Measurements from ENCODE around the gene HEMK1. TPM values are rescaled to one million over a fixed set of nuclear protein-coding genes. Genes with fewer than 3 reads are reported as not detected.

Gene HEMK1
- polyA plus RNA-seq, 1 donor, result 29.9 TPM

GRCh38 chr3:50644561-50644960 lies 75.2 kb downstream of the HEMK1 start:
- Histone ChIP-seq H3K36me3 (ENCODE audit: control insufficient read depth, insufficient read depth, low read length) (peaks cover 94% of the 10 kb centered on the region), H3K9me3 (ENCODE audit: control insufficient read depth, low read depth, low read length) (no peaks in the 10 kb centered on the region), H3K4me3 (ENCODE audit: low read length) (no peak overlapping the region), H3K27ac (ENCODE audit: low read length) (no peak overlapping the region), H3K27me3 (ENCODE audit: control insufficient read depth, insufficient read depth, low read length) (no peaks in the 10 kb centered on the region), H3K4me1 (ENCODE audit: control insufficient read depth, insufficient read depth, low read length) (no peaks in the 10 kb centered on the region)
- no peak for DNase-seq
- WGBS (ENCODE audit: insufficient coverage, low lambda C conversion rate), result no CpG with 5 or more reads among the region's 7 CpGs

GRCh38 chr3:50645378-50645777 lies 76.1 kb downstream of the HEMK1 start:
- H3K36me3 ChIP-seq (ENCODE audit: control insufficient read depth, insufficient read depth, low read length), result peaks cover 90% of the 10 kb centered on the region

More at GRCh38 chr3:50645378-50645777, 76.1 kb downstream of the HEMK1 start:
- WGBS (ENCODE audit: insufficient coverage, low lambda C conversion rate), result no CpG with 5 or more reads among the region's 2 CpGs
- no peak overlapping the region for H3K27ac ChIP-seq (ENCODE audit: low read length)
- H3K27me3 ChIP-seq (ENCODE audit: control insufficient read depth, insufficient read depth, low read length), result no peaks in the 10 kb centered on the region
- H3K9me3 ChIP-seq (ENCODE audit: control insufficient read depth, low read depth, low read length), result no peaks in the 10 kb centered on the region
- DNase-seq, result no peak
- H3K4me1 ChIP-seq (ENCODE audit: control insufficient read depth, insufficient read depth, low read length), result no peaks in the 10 kb centered on the region
- H3K4me3 ChIP-seq (ENCODE audit: low read length), result no peak overlapping the region

Other genes with a start within 250 kb of the HEMK1 start
- 37.2 TPM for gene HYAL2, start 246.8 kb upstream of the HEMK1 start, polyA plus RNA-seq
- gene TUSC2, start 241.3 kb upstream of the HEMK1 start, polyA plus RNA-seq, result 28.0 TPM
- gene RASSF1, start 228.7 kb upstream of the HEMK1 start, polyA plus RNA-seq, result 19.5 TPM
- gene ZMYND10, start 223.8 kb upstream of the HEMK1 start, polyA plus RNA-seq, result 0.99 TPM
- 20.7 TPM for gene NPRL2, start 218.7 kb upstream of the HEMK1 start, polyA plus RNA-seq
- 20.6 TPM for gene CYB561D2, start 218.7 kb upstream of the HEMK1 start, polyA plus RNA-seq
- gene TMEM115, start 210.0 kb upstream of the HEMK1 start, polyA plus RNA-seq, result 44.2 TPM
- gene CACNA2D2, start 65.9 kb upstream of the HEMK1 start, polyA plus RNA-seq, result 7.5 TPM
- 6.8 TPM for gene C3orf18, start 1.8 kb upstream of the HEMK1 start, polyA plus RNA-seq
- gene CISH, start 42.3 kb downstream of the HEMK1 start, polyA plus RNA-seq, result 47.8 TPM
- gene MAPKAPK3, start 47.6 kb downstream of the HEMK1 start, polyA plus RNA-seq, result 81.6 TPM
- 0.81 TPM for gene DOCK3, start 105.4 kb downstream of the HEMK1 start, polyA plus RNA-seq